H9 (cell line): ENCODE data around the gene NCAN. TPM values are rescaled to one million over a fixed set of nuclear protein-coding genes. Genes with fewer than 3 reads are reported as not detected.

Experiments used
- DNase-seq: peaks from one replicate; pipeline ENCODE4 v3.0.0-alpha.2; 2017
- H2AFZ ChIP-seq: one replicate; pipeline ENCODE4 v1.6.1; 2013; ENCODE audit warnings: mild to moderate bottlenecking, low read length, control low read depth, moderate library complexity
- H2AK5ac ChIP-seq: 2 replicates; pipeline ENCODE4 v1.6.1; 2013; ENCODE audit warnings: low read length, control low read depth, mixed read lengths; ENCODE audit not compliant: insufficient read length
- H2BK120ac ChIP-seq: one replicate; pipeline ENCODE4 v1.6.1; 2013; ENCODE audit warnings: low read depth, mild to moderate bottlenecking, low read length, control low read depth, inconsistent platforms; ENCODE audit not compliant: poor library complexity, severe bottlenecking
- H2BK12ac ChIP-seq: 2 replicates; pipeline ENCODE4 v1.6.1; 2013; ENCODE audit warnings: low read length, control low read depth, mixed read lengths, low read depth; ENCODE audit not compliant: insufficient read length
- H2BK15ac ChIP-seq: 2 replicates; pipeline ENCODE4 v1.6.1; 2013; ENCODE audit warnings: low read depth, low read length, control low read depth
- H2BK20ac ChIP-seq: one replicate; pipeline ENCODE4 v1.6.1; 2013; ENCODE audit warnings: low read depth, mild to moderate bottlenecking, low read length, control low read depth, inconsistent platforms; ENCODE audit not compliant: poor library complexity, severe bottlenecking
- H2BK5ac ChIP-seq: 2 replicates; pipeline ENCODE4 v1.6.1; 2013; ENCODE audit warnings: low read length, control low read depth, mixed read lengths; ENCODE audit not compliant: insufficient read length
- H3K14ac ChIP-seq: 2 replicates; pipeline ENCODE4 v1.6.1; 2013; ENCODE audit warnings: low read length, control low read depth; ENCODE audit not compliant: insufficient read depth
- H3K18ac ChIP-seq: 2 replicates; pipeline ENCODE4 v1.6.1; 2013; ENCODE audit warnings: low read depth, mild to moderate bottlenecking, mixed read lengths, low read length, control low read depth; ENCODE audit not compliant: insufficient read length
- H3K23ac ChIP-seq: 2 replicates; pipeline ENCODE4 v1.6.1; 2013; ENCODE audit warnings: low read length, control low read depth, mixed read lengths, low read depth; ENCODE audit not compliant: insufficient read length
- H3K23me2 ChIP-seq: 2 replicates; pipeline ENCODE4 v1.6.1; 2013; ENCODE audit warnings: low read depth, mild to moderate bottlenecking, mixed read lengths, low read length, control low read depth; ENCODE audit not compliant: insufficient read length, poor library complexity, severe bottlenecking
- H3K27ac ChIP-seq: 2 replicates; pipeline ENCODE4 v1.5.1; 2013; ENCODE audit warnings: low read length, control low read depth, mixed read lengths, low read depth; ENCODE audit not compliant: insufficient read length
- H3K27me3 ChIP-seq: 2 replicates; pipeline ENCODE4 v1.6.1; 2013; ENCODE audit warnings: low read length, control low read depth, inconsistent platforms; ENCODE audit not compliant: insufficient read depth
- H3K4ac ChIP-seq: 2 replicates; pipeline ENCODE4 v1.6.1; 2013; ENCODE audit warnings: low read depth, mild to moderate bottlenecking, control low read depth, inconsistent platforms, low read length, moderate library complexity
- H3K4me1 ChIP-seq: 2 replicates; pipeline ENCODE4 v1.6.1; 2013; ENCODE audit warnings: low read length, control low read depth, inconsistent platforms; ENCODE audit not compliant: insufficient read depth
- H3K4me2 ChIP-seq: 2 replicates; pipeline ENCODE4 v1.6.1; 2013; ENCODE audit warnings: low read length, control low read depth, mixed read lengths; ENCODE audit not compliant: insufficient read length, insufficient read depth
- H3K56ac ChIP-seq: 2 replicates; pipeline ENCODE4 v1.6.1; 2013; ENCODE audit warnings: low read depth, mild to moderate bottlenecking, mixed read lengths, low read length, control low read depth; ENCODE audit not compliant: insufficient read length
- H3K79me1 ChIP-seq: 2 replicates; pipeline ENCODE4 v1.6.1; 2013; ENCODE audit warnings: low read depth, mild to moderate bottlenecking, moderate library complexity, low read length, control low read depth, inconsistent platforms; ENCODE audit not compliant: insufficient read depth, poor library complexity, severe bottlenecking
- H3K79me2 ChIP-seq: 2 replicates; pipeline ENCODE4 v1.6.1; 2013; ENCODE audit warnings: low read length, control low read depth, inconsistent platforms; ENCODE audit not compliant: insufficient read depth
- H3K9ac ChIP-seq: 2 replicates; pipeline ENCODE4 v1.6.1; 2013; ENCODE audit warnings: low read length, control low read depth, mixed read lengths; ENCODE audit not compliant: insufficient read length; ENCODE audit errors: extremely low read depth
- H3K9me3 ChIP-seq: one replicate; pipeline ENCODE4 v1.6.1; 2013; ENCODE audit warnings: low read depth, low read length, inconsistent platforms; ENCODE audit not compliant: control insufficient read depth
- H3T11ph ChIP-seq: one replicate; pipeline ENCODE4 v1.6.1; 2013; ENCODE audit warnings: mild to moderate bottlenecking, low read length, control low read depth, inconsistent platforms
- H4K20me1 ChIP-seq: one replicate; pipeline ENCODE4 v1.6.1; 2013; ENCODE audit not compliant: control insufficient read depth, insufficient read length, insufficient read depth
- H4K5ac ChIP-seq: 2 replicates; pipeline ENCODE4 v1.6.1; 2013; ENCODE audit warnings: low read depth, mild to moderate bottlenecking, mixed read lengths, low read length, control low read depth; ENCODE audit not compliant: insufficient read length
- H4K8ac ChIP-seq: replicated peaks from 2 replicates; pipeline ENCODE4 v1.6.1; 2013; ENCODE audit warnings: low read length, control low read depth, mixed read lengths, low read depth; ENCODE audit not compliant: insufficient read length
- H4K91ac ChIP-seq: 2 replicates; pipeline ENCODE4 v1.6.1; 2013; ENCODE audit warnings: low read depth, mild to moderate bottlenecking, moderate library complexity, mixed read lengths, low read length, control low read depth; ENCODE audit not compliant: insufficient read length
- H3K27ac Mint-ChIP-seq, 3 experiments: 2 replicates in 2 of 3; 3 replicates in 1 of 3; pipeline ENCODE4 v1.8.0; 2020 to 2021; ENCODE audit warnings: mixed read lengths in 3 of 3, mild to moderate bottlenecking in 1 of 3, moderate library complexity in 1 of 3
- H3K27me3 Mint-ChIP-seq: 2 replicates; pipeline ENCODE4 v1.8.0; 2021; ENCODE audit warnings: low read depth, mild to moderate bottlenecking, moderate library complexity, mixed read lengths
- H3K36me3 Mint-ChIP-seq, 3 experiments: 2 replicates in 2 of 3; 3 replicates in 1 of 3; pipeline ENCODE4 v1.8.0; 2020 to 2021; ENCODE audit warnings: low read depth in 3 of 3, mixed read lengths in 3 of 3; ENCODE audit not compliant: insufficient read depth in 1 of 3
- H3K4me1 Mint-ChIP-seq, 2 experiments: 2 replicates each; pipeline ENCODE4 v1.8.0; 2020; ENCODE audit warnings: mixed read lengths in 2 of 2
- H3K4me3 Mint-ChIP-seq, 2 experiments: 2 replicates in 1 of 2; 3 replicates in 1 of 2; pipeline ENCODE4 v1.8.0; 2020 to 2021; ENCODE audit warnings: mild to moderate bottlenecking in 2 of 2, mixed read lengths in 2 of 2, moderate library complexity in 1 of 2
- H3K9me3 Mint-ChIP-seq, 2 experiments: 2 replicates in 1 of 2; 3 replicates in 1 of 2; pipeline ENCODE4 v1.8.0; 2020; ENCODE audit warnings: mild to moderate bottlenecking in 2 of 2, mixed read lengths in 2 of 2, moderate library complexity in 1 of 2
- CTCF ChIP-seq: fragments of 200-600 bp; sonication (generic); conservative IDR thresholded peaks from 3 replicates; pipeline ENCODE4 v1.8.0; 2021; ENCODE audit warnings: antibody characterized with exemption, mild to moderate bottlenecking
- WGBS: extraction: QIAGEN DNeasy Blood & Tissue Kit; methylation state at CpG from one replicate; pipeline ENCODE4 v1.1.7; 2013; ENCODE audit warnings: missing lambda C conversion rate, low lambda C conversion rate, mixed read lengths; ENCODE audit not compliant: insufficient read length; ENCODE audit errors: extremely low coverage; 5-methylcytosine and 5-hydroxymethylcytosine counted together
- total RNA-seq: library from RNA; stranded (reverse); gene quantifications from 2 replicates; pipeline ENCODE4 v1.2.1, GENCODE V29; 2021

Gene NCAN
- total RNA-seq, 1 experiment from 2014 or later, result 1.6 TPM

- Mint-ChIP-seq H3K4me3 (no peak overlapping the region), H3K36me3 (peaks cover 43 to 77% (median 69%) of the 10 kb centered on the region in 3 experiments; a peak in 6 of 7 replicates), H3K9me3 (no peaks in the 10 kb centered on the region; a peak in 1 of 5 replicates), H3K27me3 (no peaks in the 10 kb centered on the region), H3K4me1 (no peaks in the 10 kb centered on the region), H3K27ac (no peak overlapping the region)
- H3K4ac ChIP-seq, result no peak overlapping the region
- no peak overlapping the region for H3K9ac ChIP-seq
- H4K20me1 ChIP-seq, result no peaks in the 10 kb centered on the region
- no peaks in the 10 kb centered on the region for H3K4me1 ChIP-seq
- no peak overlapping the region for H2BK120ac ChIP-seq
- H2AFZ ChIP-seq, result no peak overlapping the region
- H3K23ac ChIP-seq, result no peak overlapping the region
- H2BK12ac ChIP-seq, result no peak overlapping the region
- no peaks in the 10 kb centered on the region for H3K23me2 ChIP-seq
- H3K27ac ChIP-seq, result no peak overlapping the region
- no peak overlapping the region for H3K56ac ChIP-seq
- no peak overlapping the region for H3K14ac ChIP-seq
- no peaks in the 10 kb centered on the region for H3K79me1 ChIP-seq
- H4K91ac ChIP-seq, result no peak overlapping the region
- no peak for TF ChIP-seq CTCF
- no peaks in the 10 kb centered on the region for H3K79me2 ChIP-seq
- no CpG with 5 or more reads among the region's 5 CpGs for WGBS
- no peak overlapping the region for H4K8ac ChIP-seq
- H3K9me3 ChIP-seq, result no peaks in the 10 kb centered on the region
- no peak overlapping the region for H3K4me2 ChIP-seq
- H2BK15ac ChIP-seq, result no peak overlapping the region
- H4K5ac ChIP-seq, result no peak overlapping the region
- H2BK5ac ChIP-seq, result no peak overlapping the region
- no peak overlapping the region for H2BK20ac ChIP-seq
- H3K18ac ChIP-seq, result no peak overlapping the region
- H3K27me3 ChIP-seq, result no peaks in the 10 kb centered on the region
- no peak overlapping the region for H3T11ph ChIP-seq
- DNase-seq, result no peak
- no peak overlapping the region for H2AK5ac ChIP-seq
Measured at GRCh38 chr19:19292607-19293006, 80.8 kb downstream of the NCAN start.
